HepG2 (cell line): Measurements from ENCODE around the gene PEMT. TPM values are rescaled to one million over a fixed set of nuclear protein-coding genes. Genes with fewer than 3 reads are reported as not detected.
A peak's percentile ranks its signal among the peaks of the same experiment; 100 is the strongest.

Source experiments
- ARHGAP35 ChIP-seq: sonication (generic); formaldehyde crosslinking; IDR thresholded peaks from 2 replicates; pipeline ENCODE4 v1.9.0; 2022; ENCODE audit warnings: mild to moderate bottlenecking, inconsistent platforms, moderate library complexity, missing genetic modification reagents, borderline replicate concordance
- CC2D1A ChIP-seq: sonication (generic); formaldehyde crosslinking; IDR thresholded peaks from 2 replicates; pipeline ENCODE4 v1.8.1; 2023; ENCODE audit warnings: mild to moderate bottlenecking, missing genetic modification reagents
- EZH2 ChIP-seq: conservative IDR thresholded peaks from 2 replicates; pipeline ENCODE4 v1.6.1; 2012; ENCODE audit warnings: mild to moderate bottlenecking, low read depth, low read length, moderate library complexity
- FOSL2 ChIP-seq: sonication (generic); formaldehyde crosslinking; IDR thresholded peaks from 2 replicates; pipeline ENCODE4 v1.4.0; 2020; ENCODE audit warnings: missing genetic modification reagents
- HMG20B ChIP-seq: conservative IDR thresholded peaks from 2 replicates; pipeline ENCODE4 v1.6.1; 2016; ENCODE audit warnings: missing genetic modification reagents, missing compliant biosample characterization
- IRX3 ChIP-seq: sonication (generic); formaldehyde crosslinking; IDR thresholded peaks from 2 replicates; pipeline ENCODE4 v1.8.1; 2023; ENCODE audit warnings: mild to moderate bottlenecking, low read depth, missing genetic modification reagents, borderline replicate concordance
- KLF15 ChIP-seq: sonication (generic); formaldehyde crosslinking; IDR thresholded peaks from 2 replicates; pipeline ENCODE4 v1.8.1; 2023; ENCODE audit warnings: borderline replicate concordance, mild to moderate bottlenecking, inconsistent platforms, missing genetic modification reagents, mixed read lengths
- MED1 ChIP-seq: sonication (generic); formaldehyde crosslinking; IDR thresholded peaks from 2 replicates; pipeline ENCODE4 v1.4.0; 2020; ENCODE audit warnings: missing genetic modification reagents
- MEF2D ChIP-seq: sonication (generic); formaldehyde crosslinking; IDR thresholded peaks from 2 replicates; pipeline ENCODE4 v1.5.1; 2020; ENCODE audit warnings: mild to moderate bottlenecking, missing genetic modification reagents
- MYC ChIP-seq: sonication (generic); formaldehyde crosslinking; IDR thresholded peaks from 2 replicates; pipeline ENCODE4 v1.9.0; 2021; ENCODE audit warnings: missing genetic modification reagents, borderline replicate concordance
- NFYC ChIP-seq: IDR thresholded peaks from 2 replicates; pipeline ENCODE4 v1.6.1; 2016; ENCODE audit warnings: missing genetic modification reagents, missing compliant biosample characterization
- POGK ChIP-seq: sonication (generic); formaldehyde crosslinking; conservative IDR thresholded peaks from 2 replicates; pipeline ENCODE4 v1.8.0; 2022; ENCODE audit warnings: mild to moderate bottlenecking, moderate library complexity, missing genetic modification reagents
- SCMH1 ChIP-seq: sonication (generic); formaldehyde crosslinking; IDR thresholded peaks from 2 replicates; pipeline ENCODE4 v1.9.0; 2021; ENCODE audit warnings: missing genetic modification reagents, mild to moderate bottlenecking, borderline replicate concordance
- TARDBP ChIP-seq: sonication (generic); formaldehyde crosslinking; IDR thresholded peaks from 2 replicates; pipeline ENCODE4 v1.8.0; 2022; ENCODE audit warnings: mild to moderate bottlenecking, missing genetic modification reagents
- ZFP41 ChIP-seq: sonication (generic); formaldehyde crosslinking; IDR thresholded peaks from 2 replicates; pipeline ENCODE4 v1.4.0; 2020; ENCODE audit warnings: mild to moderate bottlenecking, missing genetic modification reagents, borderline replicate concordance
- ZFP62 ChIP-seq: sonication (generic); formaldehyde crosslinking; IDR thresholded peaks from 2 replicates; pipeline ENCODE4 v1.4.0; 2020; ENCODE audit warnings: missing genetic modification reagents
- ZFY ChIP-seq: sonication (generic); formaldehyde crosslinking; IDR thresholded peaks from 2 replicates; pipeline ENCODE4 v1.4.0; 2020; ENCODE audit warnings: missing genetic modification reagents
- ZNF292 ChIP-seq: sonication (generic); formaldehyde crosslinking; IDR thresholded peaks from 2 replicates; pipeline ENCODE4 v1.8.1; 2022; ENCODE audit warnings: mild to moderate bottlenecking, low read depth, missing genetic modification reagents, borderline replicate concordance
- ZNF326 ChIP-seq: sonication (generic); formaldehyde crosslinking; IDR thresholded peaks from 2 replicates; pipeline ENCODE4 v1.4.0; 2020; ENCODE audit warnings: missing genetic modification reagents, borderline replicate concordance
- ZNF34 ChIP-seq: sonication (generic); formaldehyde crosslinking; IDR thresholded peaks from 2 replicates; pipeline ENCODE4 v1.4.0; 2020; ENCODE audit warnings: mild to moderate bottlenecking, missing genetic modification reagents, borderline replicate concordance
- ZNF431 ChIP-seq: sonication (generic); formaldehyde crosslinking; IDR thresholded peaks from 2 replicates; pipeline ENCODE4 v1.9.0; 2022; ENCODE audit warnings: missing genetic modification reagents, low read depth, mild to moderate bottlenecking, borderline replicate concordance
- ZNF503 ChIP-seq: sonication (generic); formaldehyde crosslinking; IDR thresholded peaks from 2 replicates; pipeline ENCODE4 v1.4.0; 2020; ENCODE audit warnings: missing genetic modification reagents
- ZNF589 ChIP-seq: sonication (generic); formaldehyde crosslinking; conservative IDR thresholded peaks from 2 replicates; pipeline ENCODE4 v1.8.0; 2022; ENCODE audit warnings: mild to moderate bottlenecking, moderate library complexity, missing genetic modification reagents
- ZNF644 ChIP-seq: IDR thresholded peaks from 2 replicates; pipeline ENCODE4 v1.6.1; 2016; ENCODE audit warnings: low read depth
- ZNF709 ChIP-seq: sonication (generic); formaldehyde crosslinking; IDR thresholded peaks from 2 replicates; pipeline ENCODE4 v1.5.0; 2020; ENCODE audit warnings: mild to moderate bottlenecking, missing genetic modification reagents
- ZNF746 ChIP-seq: sonication (generic); formaldehyde crosslinking; IDR thresholded peaks from 2 replicates; pipeline ENCODE4 v1.8.0; 2022; ENCODE audit warnings: mild to moderate bottlenecking, missing genetic modification reagents
- ZNF772 ChIP-seq: sonication (generic); formaldehyde crosslinking; IDR thresholded peaks from 2 replicates; pipeline ENCODE4 v1.5.0; 2020; ENCODE audit warnings: mild to moderate bottlenecking, missing genetic modification reagents
- polyA plus RNA-seq, 8 experiments: library from polyadenylated mRNA; depleted of rRNA in 3 of 8; stranded (reverse) in 7 of 8; unstranded in 1 of 8; fragments of >200 nt; fragmentation: Illumina TruSeq in 4 of 8; extraction: Trizol in 4 of 8; gene quantifications; 2 replicates each; pipeline versions ENCODE4 v1.2.1 to v1.2.3, GENCODE V29; 2011 to 2016; ENCODE audit warnings: low read depth in 4 of 8, missing spikeins in 1 of 8, mixed read lengths in 1 of 8; ENCODE audit not compliant: insufficient read depth in 1 of 8
- total RNA-seq, 5 experiments: library from RNA; depleted of rRNA; stranded (reverse); fragments of >200 nt; fragmentation: Illumina TruSeq; extraction: Trizol; gene quantifications; 2 replicates each; pipeline ENCODE4 v1.2.3, GENCODE V29; 2016; ENCODE audit warnings: low read depth in 1 of 5

PEMT gene
- total and polyA plus RNA-seq, 2 of the 13 experiments (the other 11 are each of a cell fraction or from before 2014, with no cell fraction given): 31.7 to 43.6 TPM

- TF ChIP-seq ZNF746: no peak
- TF ChIP-seq MEF2D (CRISPR knock-in tag): peak; percentile 99
- no peak for TF ChIP-seq CC2D1A
- TF ChIP-seq FOSL2 (CRISPR knock-in tag): peak; percentile 84
- peak; percentile 96 for TF ChIP-seq HMG20B (CRISPR knock-in tag)
- TF ChIP-seq ZFP41 (CRISPR knock-in tag): no peak
- no peak; the same call in 1 of the 2 replicates for TF ChIP-seq KLF15
- peak; percentile 77 for TF ChIP-seq ZNF644 (CRISPR knock-in tag)
- no peak for TF ChIP-seq SCMH1 (CRISPR knock-in tag)
- peak; percentile 100 for TF ChIP-seq ZNF503 (CRISPR knock-in tag)
- no peak for TF ChIP-seq ZFP62 (CRISPR knock-in tag)
- TF ChIP-seq ZNF326: no peak
- peak; percentile 90 for TF ChIP-seq ZNF589 (CRISPR knock-in tag)
- TF ChIP-seq ZNF292: peak; percentile 78; the same call in 1 of the 2 replicates
- no peak; the same call in 1 of the 2 replicates for TF ChIP-seq NFYC (CRISPR knock-in tag)
- no peak for TF ChIP-seq ZNF34 (CRISPR knock-in tag)
- peak; percentile 85; the same call in 1 of the 2 replicates for TF ChIP-seq ZNF772
- TF ChIP-seq MYC (CRISPR knock-in tag): peak; percentile 64; the same call in 1 of the 2 replicates
- no peak for TF ChIP-seq ARHGAP35 (CRISPR knock-in tag)
- no peak for TF ChIP-seq IRX3 (CRISPR knock-in tag)
- peak; percentile 84 for TF ChIP-seq TARDBP
- TF ChIP-seq POGK (CRISPR knock-in tag): peak; percentile 86; the same call in 1 of the 2 replicates
- peak; percentile 95 for TF ChIP-seq ZNF431
- TF ChIP-seq EZH2: no peak
- TF ChIP-seq MED1 (CRISPR knock-in tag): peak; percentile 94
- no peak for TF ChIP-seq ZFY (CRISPR knock-in tag)
- peak; percentile 80; the same call in 1 of the 2 replicates for TF ChIP-seq ZNF709 (CRISPR knock-in tag)
Measured at GRCh38 chr17:17533901-17534441, 57.5 kb downstream of the PEMT start (continued).
